ENCODE data around the gene ACVR1C.

- TF ChIP-seq RAD21 (IDR thresholded peaks at IDR 0.05; ENCODE audit: low read length) (no peak), ELK1 (IDR thresholded peaks at IDR 0.05; ENCODE audit: borderline replicate concordance, low read depth, low read length) (no peak), POLR2A (IDR thresholded peaks at IDR 0.05; ENCODE audit: low read depth, low read length) (no peak), CTCF (conservative IDR thresholded peaks at IDR 0.05; ENCODE audit: low read depth, low read length) (no peak), MAZ (IDR thresholded peaks at IDR 0.05; ENCODE audit: borderline replicate concordance, low read depth, low read length) (no peak), CEBPB (IDR thresholded peaks at IDR 0.05; ENCODE audit: low read depth, low read length) (no peak), BHLHE40 (IDR thresholded peaks at IDR 0.05; ENCODE audit: low read depth, low read length) (no peak), SMC3 (IDR thresholded peaks at IDR 0.05; ENCODE audit: low read depth, low read length) (no peak), MAFK (IDR thresholded peaks at IDR 0.05; ENCODE audit: low read depth, low read length) (no peak), RFX5 (IDR thresholded peaks at IDR 0.05; ENCODE audit: low read depth, low read length) (no peak)
- TF ChIP-seq, protein P1, sequence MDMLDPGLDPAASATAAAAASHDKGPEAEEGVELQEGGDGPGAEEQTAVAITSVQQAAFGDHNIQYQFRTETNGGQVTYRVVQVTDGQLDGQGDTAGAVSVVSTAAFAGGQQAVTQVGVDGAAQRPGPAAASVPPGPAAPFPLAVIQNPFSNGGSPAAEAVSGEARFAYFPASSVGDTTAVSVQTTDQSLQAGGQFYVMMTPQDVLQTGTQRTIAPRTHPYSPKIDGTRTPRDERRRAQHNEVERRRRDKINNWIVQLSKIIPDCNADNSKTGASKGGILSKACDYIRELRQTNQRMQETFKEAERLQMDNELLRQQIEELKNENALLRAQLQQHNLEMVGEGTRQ (IDR thresholded peaks at IDR 0.05; ENCODE audit: low read depth, low read length) = no peak
Measured at GRCh38 chr2:157592374-157592773, 36.3 kb downstream of the ACVR1C start.

All from IMR-90 (cell line).